Vagina (tissue), 2 donors: ENCODE measurements around the gene GTF2IRD1. TPM values are rescaled to one million over a fixed set of nuclear protein-coding genes. Genes with fewer than 3 reads are reported as not detected.
A peak's percentile ranks its signal among the peaks of the same experiment; 100 is the strongest.

ENCODE experiments used
- DNase-seq, 2 donors: peaks; one replicate each; pipeline ENCODE4 v3.0.0-alpha.2; 2017; ENCODE audit errors: extremely low spot score in 2 of 2
- H3K27ac ChIP-seq: fragments of 200-600 bp; sonication (generic); one replicate; pipeline ENCODE4 v1.5.1; 2019
- H3K27me3 ChIP-seq: fragments of 200-600 bp; sonication (generic); one replicate; pipeline ENCODE4 v1.5.1; 2019
- H3K36me3 ChIP-seq, 2 donors: fragments of 200-600 bp; sonication (generic); one replicate each; pipeline ENCODE4 v1.5.1; 2017 to 2019
- H3K4me1 ChIP-seq: fragments of 200-600 bp; sonication (generic); one replicate; pipeline ENCODE4 v1.5.1; 2019
- H3K4me3 ChIP-seq, 2 donors: fragments of 200-600 bp; sonication (generic); 1 replicate in 1 of 2; 2 replicates in 1 of 2; pipeline ENCODE4 v1.5.1; 2016 to 2019
- H3K9me3 ChIP-seq: fragments of 200-600 bp; sonication (generic); one replicate; pipeline ENCODE4 v1.5.1; 2019
- POLR2A ChIP-seq, 2 donors: fragments of 450-650 bp; IDR thresholded peaks; one replicate each; pipeline ENCODE4 v1.6.1; 2017; ENCODE audit warnings: antibody characterized with exemption in 2 of 2, mild to moderate bottlenecking in 2 of 2, moderate library complexity in 2 of 2
- POLR2AphosphoS5 ChIP-seq, 2 donors: sonication (generic); formaldehyde crosslinking; IDR thresholded peaks; one replicate each; pipeline ENCODE4 v1.9.0; 2017; ENCODE audit warnings: antibody characterized with exemption in 2 of 2, mild to moderate bottlenecking in 2 of 2, low read depth in 1 of 2; ENCODE audit not compliant: insufficient read depth in 1 of 2
- intact Hi-C: fragments of 100-400 bp; cut with DNase I; formaldehyde crosslinking; loops from one replicate; pipeline ENCODE4 v1.15.1; 2023
- total RNA-seq: library from RNA; depleted of rRNA; stranded (reverse); fragments of >200 nt; gene quantifications from one replicate; pipeline ENCODE4 v1.2.3, GENCODE V29; 2016
- TF ChIP-seq, protein P1 (sequence below), 3 experiments: fragments of 450-650 bp in 2 of 3; fragments of 200-600 bp in 1 of 3; sonication (generic) in 1 of 3; IDR thresholded peaks; one replicate each; pipeline ENCODE4 v1.5.1; 2017 to 2019; ENCODE audit warnings: antibody characterized with exemption in 3 of 3, mild to moderate bottlenecking in 2 of 3, moderate library complexity in 2 of 3

Gene GTF2IRD1
- total RNA-seq, 1 donor from 2014 or later, result 33.6 TPM

DNA sequence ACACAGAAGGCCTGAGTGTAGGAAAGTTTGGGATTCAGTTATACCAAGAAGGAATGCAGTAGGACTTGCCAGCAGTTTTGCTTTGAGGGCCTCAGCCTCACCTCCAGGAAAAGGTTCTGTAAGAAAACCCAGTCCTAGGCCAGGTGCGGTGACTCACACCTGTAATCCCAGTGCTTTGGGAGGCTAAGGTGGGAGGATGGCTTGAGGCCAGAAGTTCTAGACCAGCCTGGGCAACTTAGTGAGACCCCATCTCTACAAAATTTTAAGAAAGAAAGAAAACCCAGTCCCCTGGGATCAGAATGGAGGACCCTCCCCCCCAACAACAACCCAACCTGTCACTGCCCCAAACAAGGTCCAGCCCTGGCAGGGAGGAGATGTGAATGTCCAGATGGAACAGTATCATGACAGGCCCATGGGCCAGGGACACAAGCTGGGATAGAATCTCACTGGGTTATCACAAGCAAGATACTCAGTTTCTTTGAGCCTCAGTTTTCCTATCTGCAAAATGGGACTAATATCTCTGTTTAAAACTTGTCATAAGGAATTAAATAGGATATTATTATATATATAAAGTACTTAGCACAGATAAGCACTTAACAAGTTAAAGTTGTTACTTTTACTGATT lies 68.7 kb downstream of the GTF2IRD1 start:
- DNase-seq, result no peak
- Histone ChIP-seq H3K4me1 (peaks cover 15% of the 10 kb centered on the region), H3K27ac (no peak overlapping the region), H3K27me3 (no peaks in the 10 kb centered on the region), H3K4me3 (no peak overlapping the region), H3K36me3 (peaks cover 0 to 32% of the 10 kb centered on the region in 2 donors), H3K9me3 (no peaks in the 10 kb centered on the region)
- intact Hi-C loops, result no loop called here
- no peak for TF ChIP-seq POLR2A (IDR thresholded peaks at IDR 0.05)
- no peak for TF ChIP-seq POLR2AphosphoS5 (IDR thresholded peaks at IDR 0.05; ENCODE audit: insufficient read depth in 1 of 2, low read depth in 1 of 2)

DNA sequence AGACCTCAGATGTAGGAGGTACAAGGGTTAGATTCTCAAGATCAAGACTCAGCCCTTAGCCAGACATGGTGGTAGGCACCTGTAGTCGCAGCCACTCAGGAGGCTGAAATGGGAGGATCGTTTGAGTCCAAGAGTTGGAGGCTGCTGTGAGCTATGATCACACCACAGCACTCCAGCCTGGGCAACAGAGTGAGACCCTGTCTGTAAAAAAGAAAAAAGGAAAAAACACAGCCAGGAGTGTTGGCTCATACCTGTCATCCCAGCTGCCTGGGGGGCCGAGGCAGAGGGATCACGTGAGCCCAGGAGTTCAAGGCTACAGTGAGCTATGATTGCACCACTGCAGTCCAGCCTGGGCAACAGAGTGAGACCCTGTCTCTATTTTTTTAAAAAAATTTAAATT lies 69.3 kb downstream of the GTF2IRD1 start:
- no peak for DNase-seq
- no peak overlapping the region for H3K4me3 ChIP-seq
- no peak for TF ChIP-seq POLR2A (IDR thresholded peaks at IDR 0.05)
- TF ChIP-seq POLR2AphosphoS5 (IDR thresholded peaks at IDR 0.05; ENCODE audit: insufficient read depth in 1 of 2, low read depth in 1 of 2), result no peak
- TF ChIP-seq, protein P1, sequence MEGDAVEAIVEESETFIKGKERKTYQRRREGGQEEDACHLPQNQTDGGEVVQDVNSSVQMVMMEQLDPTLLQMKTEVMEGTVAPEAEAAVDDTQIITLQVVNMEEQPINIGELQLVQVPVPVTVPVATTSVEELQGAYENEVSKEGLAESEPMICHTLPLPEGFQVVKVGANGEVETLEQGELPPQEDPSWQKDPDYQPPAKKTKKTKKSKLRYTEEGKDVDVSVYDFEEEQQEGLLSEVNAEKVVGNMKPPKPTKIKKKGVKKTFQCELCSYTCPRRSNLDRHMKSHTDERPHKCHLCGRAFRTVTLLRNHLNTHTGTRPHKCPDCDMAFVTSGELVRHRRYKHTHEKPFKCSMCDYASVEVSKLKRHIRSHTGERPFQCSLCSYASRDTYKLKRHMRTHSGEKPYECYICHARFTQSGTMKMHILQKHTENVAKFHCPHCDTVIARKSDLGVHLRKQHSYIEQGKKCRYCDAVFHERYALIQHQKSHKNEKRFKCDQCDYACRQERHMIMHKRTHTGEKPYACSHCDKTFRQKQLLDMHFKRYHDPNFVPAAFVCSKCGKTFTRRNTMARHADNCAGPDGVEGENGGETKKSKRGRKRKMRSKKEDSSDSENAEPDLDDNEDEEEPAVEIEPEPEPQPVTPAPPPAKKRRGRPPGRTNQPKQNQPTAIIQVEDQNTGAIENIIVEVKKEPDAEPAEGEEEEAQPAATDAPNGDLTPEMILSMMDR (IDR thresholded peaks at IDR 0.05), result no peak
- no peak overlapping the region for H3K27ac ChIP-seq
- H3K4me1 ChIP-seq, result peaks cover 19% of the 10 kb centered on the region
- peaks cover 0 to 32% of the 10 kb centered on the region in 2 donors for H3K36me3 ChIP-seq
- intact Hi-C loops, result no loop called here
- H3K27me3 ChIP-seq, result no peaks in the 10 kb centered on the region
- no peaks in the 10 kb centered on the region for H3K9me3 ChIP-seq

DNA sequence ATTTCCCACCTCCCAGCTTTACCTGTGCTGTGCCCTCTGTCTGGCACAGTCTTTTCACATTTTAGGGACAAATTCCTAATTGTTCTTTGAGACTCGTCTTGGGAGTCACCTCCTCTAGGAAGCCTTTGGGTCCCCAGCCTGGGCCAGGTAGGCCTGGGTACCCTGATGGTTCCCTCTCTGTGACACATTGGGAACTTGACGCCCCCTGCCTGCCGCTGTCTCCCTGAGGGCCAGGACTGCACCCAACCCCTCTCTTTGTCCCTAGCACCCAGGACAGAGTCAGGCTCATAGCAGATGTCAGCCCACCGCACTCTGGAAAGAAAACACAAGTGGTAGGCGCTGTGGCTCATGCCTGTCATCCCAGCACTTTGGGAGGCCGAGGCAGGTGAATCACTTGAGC lies 71.4 kb downstream of the GTF2IRD1 start:
- peaks cover 19% of the 10 kb centered on the region for H3K4me1 ChIP-seq
- DNase-seq, result no peak
- peak overlapping the region; percentile 12 for H3K27ac ChIP-seq
- no peaks in the 10 kb centered on the region for H3K27me3 ChIP-seq
- TF ChIP-seq POLR2A (IDR thresholded peaks at IDR 0.05) (no peak), POLR2AphosphoS5 (IDR thresholded peaks at IDR 0.05; ENCODE audit: insufficient read depth in 1 of 2, low read depth in 1 of 2) (no peak)
- TF ChIP-seq, protein P1 (IDR thresholded peaks at IDR 0.05), result no peak
- intact Hi-C loops, result no loop called here
- H3K9me3 ChIP-seq, result no peaks in the 10 kb centered on the region
- H3K4me3 ChIP-seq, result no peak overlapping the region
- peaks cover 0 to 28% of the 10 kb centered on the region in 2 donors for H3K36me3 ChIP-seq

DNA sequence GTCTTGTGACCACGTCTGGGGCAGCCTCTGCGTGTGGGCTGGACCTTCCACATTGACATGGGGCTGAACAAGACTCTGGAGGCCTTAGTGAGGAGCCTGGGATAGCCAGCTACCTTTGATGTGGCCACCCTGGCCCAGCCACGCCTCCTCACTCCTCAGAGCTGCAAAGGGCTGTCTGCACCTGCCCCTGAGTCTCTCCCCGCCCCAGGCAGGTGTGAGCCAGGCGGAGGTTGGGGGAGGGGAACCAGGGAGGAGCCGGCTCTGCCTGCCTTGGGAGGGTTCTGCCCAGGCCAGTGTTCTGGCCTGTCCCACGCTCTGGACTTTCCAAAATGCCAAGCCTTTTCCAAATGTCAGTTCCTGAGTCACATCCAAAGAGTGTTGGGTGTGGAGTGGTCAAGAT lies 72.2 kb downstream of the GTF2IRD1 start:
- TF ChIP-seq POLR2A (IDR thresholded peaks at IDR 0.05) (no peak), POLR2AphosphoS5 (IDR thresholded peaks at IDR 0.05; ENCODE audit: insufficient read depth in 1 of 2, low read depth in 1 of 2) (peak; percentile 53 to 73)
- TF ChIP-seq, protein P1 (IDR thresholded peaks at IDR 0.05), result no peak
- H3K9me3 ChIP-seq, result no peaks in the 10 kb centered on the region
- no peak for DNase-seq
- peaks cover 0 to 30% of the 10 kb centered on the region in 2 donors for H3K36me3 ChIP-seq
- H3K4me3 ChIP-seq, result no peak overlapping the region
- peak overlapping the region; percentile 73 for H3K27ac ChIP-seq
- H3K27me3 ChIP-seq, result no peaks in the 10 kb centered on the region
- H3K4me1 ChIP-seq, result peaks cover 19% of the 10 kb centered on the region
- intact Hi-C loops, result no loop called here

- TF ChIP-seq, protein P1 (IDR thresholded peaks at IDR 0.05), result no peak
- no peak for TF ChIP-seq POLR2AphosphoS5 (IDR thresholded peaks at IDR 0.05; ENCODE audit: insufficient read depth in 1 of 2, low read depth in 1 of 2)
- TF ChIP-seq POLR2A (IDR thresholded peaks at IDR 0.05), result no peak
- peaks cover 19% of the 10 kb centered on the region for H3K4me1 ChIP-seq
- peak overlapping the region; percentile 73 for H3K27ac ChIP-seq
- no peaks in the 10 kb centered on the region for H3K27me3 ChIP-seq
- intact Hi-C loops, result no loop called here
- H3K36me3 ChIP-seq, result peaks cover 0 to 24% of the 10 kb centered on the region in 2 donors
- no peaks in the 10 kb centered on the region for H3K9me3 ChIP-seq
- H3K4me3 ChIP-seq, result no peak overlapping the region
- DNase-seq, result no peak
These were observed 73.1 kb downstream of the GTF2IRD1 start for GRCh38 chr7:74526780-74527179.
